M059J (cell line): Measurements from ENCODE around the gene IDH3B. TPM values are rescaled to one million over a fixed set of nuclear protein-coding genes. Genes with fewer than 3 reads are reported as not detected.

ENCODE experiments used
- DNase-seq: peaks from one replicate; pipeline ENCODE4 v3.0.0-alpha.2; 2012; ENCODE audit warnings: low read depth
- total RNA-seq: library from RNA; depleted of rRNA; stranded (reverse); fragments of >200 nt; shearing (Covaris generic); gene quantifications from 2 replicates; pipeline ENCODE4 v1.2.3, GENCODE V29; 2014; rRNA removed

IDH3B gene
- total RNA-seq, 1 experiment from 2014 or later = 210 TPM

DNA sequence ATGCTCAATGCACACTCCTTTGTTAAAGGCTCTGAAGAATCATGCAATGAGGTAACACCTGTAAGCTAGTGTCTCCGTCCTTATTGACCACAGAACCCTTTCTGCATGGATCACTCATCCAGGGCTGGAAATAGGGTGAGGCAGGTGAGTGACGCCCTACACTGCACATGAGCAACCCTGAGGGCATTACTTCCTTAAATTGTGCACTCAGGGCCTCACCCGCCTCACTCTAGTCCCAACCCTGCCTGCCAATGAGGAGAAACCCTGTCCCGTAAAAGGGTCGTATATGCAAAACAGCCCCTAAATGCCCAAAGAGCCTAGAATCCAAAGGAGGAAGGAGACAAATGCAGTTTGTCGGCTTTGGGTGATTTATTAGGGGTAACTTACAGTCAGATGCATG is 45.2 kb downstream of the IDH3B start:
- no peak for DNase-seq

DNA sequence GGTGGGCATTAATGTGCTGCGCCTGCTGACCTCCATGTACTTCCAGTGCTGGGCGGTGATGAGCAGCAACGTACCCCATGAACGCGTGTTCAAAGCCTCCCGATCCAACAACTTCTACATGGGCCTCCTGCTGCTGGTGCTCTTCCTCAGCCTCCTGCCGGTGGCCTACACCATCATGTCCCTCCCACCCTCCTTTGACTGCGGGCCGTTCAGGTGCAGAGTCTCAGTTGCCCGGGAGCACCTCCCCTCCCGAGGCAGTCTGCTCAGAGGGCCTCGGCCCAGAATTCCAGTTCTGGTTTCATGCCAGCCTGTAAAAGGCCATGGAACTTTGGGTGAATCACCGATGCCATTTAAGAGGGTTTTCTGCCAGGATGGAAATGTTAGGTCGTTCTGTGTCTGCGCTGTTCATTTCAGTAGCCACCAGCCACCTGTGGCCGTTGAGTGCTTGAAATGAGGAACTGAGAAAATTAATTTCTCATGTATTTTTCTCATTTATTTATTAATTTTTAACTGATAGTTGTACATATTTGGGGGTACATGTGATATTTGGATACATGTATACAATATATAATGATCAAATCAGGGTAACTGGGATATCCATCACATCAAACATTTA is 46.8 kb downstream of the IDH3B start:
- peak; percentile 57 for DNase-seq

- peak; percentile 72 for DNase-seq
These were observed 47.4 kb downstream of the IDH3B start for GRCh38 chr20:2616634-2617033.

DNA sequence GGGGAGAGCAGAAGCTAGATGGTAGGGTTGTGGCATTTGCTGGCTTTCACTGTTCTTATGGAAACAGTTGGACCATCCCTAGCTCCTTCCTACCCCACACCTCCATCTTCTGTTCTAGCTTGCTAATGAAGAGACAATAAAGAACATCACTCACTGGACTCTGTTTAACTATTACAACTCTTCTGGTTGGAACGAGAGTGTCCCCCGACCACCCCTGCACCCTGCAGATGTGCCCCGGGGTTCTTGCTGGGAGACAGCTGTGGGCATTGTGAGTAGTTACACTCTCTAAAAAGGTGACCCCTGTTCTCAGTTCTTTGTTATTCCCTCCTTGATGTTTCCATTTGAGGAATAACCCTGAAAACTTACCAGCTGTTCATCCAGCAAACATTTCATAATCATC is 51.9 kb downstream of the IDH3B start:
- no peak for DNase-seq

DNA sequence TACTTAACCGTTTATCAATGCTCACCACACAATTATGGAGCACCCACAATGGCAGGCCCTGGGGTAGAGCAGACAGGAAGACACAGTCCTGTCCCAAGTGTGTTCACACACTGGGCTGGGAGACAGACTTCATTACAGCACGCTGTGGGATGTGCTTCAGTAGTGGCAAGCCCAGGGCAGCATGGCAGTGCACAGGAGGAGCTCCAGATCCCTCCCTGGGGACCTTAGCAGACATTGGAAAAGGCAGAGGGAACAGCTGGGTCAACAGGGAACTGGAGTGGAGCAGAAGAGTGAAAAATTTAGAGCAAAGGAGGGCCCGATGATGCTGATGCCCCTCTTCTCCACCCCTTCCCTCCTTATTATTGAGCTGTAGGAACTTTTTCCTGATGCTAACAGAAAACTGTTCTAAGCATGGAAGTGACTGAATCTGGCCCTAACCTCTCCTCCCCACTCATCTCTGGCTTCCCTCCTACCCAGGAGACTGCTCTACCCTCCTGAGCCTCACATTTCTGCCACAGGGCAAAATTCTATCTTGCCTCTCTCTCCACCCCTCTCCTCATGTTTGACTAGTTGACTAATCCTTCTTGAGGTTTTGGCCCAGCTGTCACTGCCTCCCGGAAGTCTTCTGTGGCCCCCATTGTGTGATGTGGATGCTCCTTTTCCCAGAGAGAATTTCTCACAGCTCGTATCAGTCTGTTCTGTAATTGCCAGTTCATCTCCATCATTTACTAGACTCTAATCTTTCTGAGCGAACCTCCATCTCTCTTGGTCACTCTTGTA is 52.9 kb downstream of the IDH3B start:
- DNase-seq = peak; percentile 32

GRCh38 chr20:2610326-2610725 is 53.7 kb downstream of the IDH3B start:
- DNase-seq = no peak

Other genes with a start within 250 kb of the IDH3B start
- gene SNRPB, start 193.4 kb downstream of the IDH3B start, total RNA-seq = 850 and 1,048 TPM in 2 replicates
- 10.1 and 16.4 TPM in 2 replicates for gene ZNF343, start 155.3 kb downstream of the IDH3B start, total RNA-seq
- not detected in 2 replicates for gene TMC2, start 127.6 kb downstream of the IDH3B start, total RNA-seq
- gene NOP56, start 11.6 kb downstream of the IDH3B start, total RNA-seq = 120 and 163 TPM in 2 replicates
- gene EBF4, start 28.6 kb upstream of the IDH3B start, total RNA-seq = 1.1 and 1.5 TPM in 2 replicates
- gene CPXM1, start 136.4 kb upstream of the IDH3B start, total RNA-seq = 0.15 and 0.42 TPM in 2 replicates
- gene C20orf141, start 150.8 kb upstream of the IDH3B start, total RNA-seq = not detected in 2 replicates
- gene TMEM239, start 152.1 kb upstream of the IDH3B start, total RNA-seq = not detected in 2 replicates
- 15.6 and 38.5 TPM in 2 replicates for gene PCED1A, start 176.4 kb upstream of the IDH3B start, total RNA-seq
- gene VPS16, start 176.5 kb upstream of the IDH3B start, total RNA-seq = 42.4 and 56.7 TPM in 2 replicates
- gene PTPRA, start 209.3 kb upstream of the IDH3B start, total RNA-seq = 50.2 and 55.2 TPM in 2 replicates